ENCODE measurements around the gene LINS1. TPM values are rescaled to one million over a fixed set of nuclear protein-coding genes. Genes with fewer than 3 reads are reported as not detected.

Gene LINS1, protein sequence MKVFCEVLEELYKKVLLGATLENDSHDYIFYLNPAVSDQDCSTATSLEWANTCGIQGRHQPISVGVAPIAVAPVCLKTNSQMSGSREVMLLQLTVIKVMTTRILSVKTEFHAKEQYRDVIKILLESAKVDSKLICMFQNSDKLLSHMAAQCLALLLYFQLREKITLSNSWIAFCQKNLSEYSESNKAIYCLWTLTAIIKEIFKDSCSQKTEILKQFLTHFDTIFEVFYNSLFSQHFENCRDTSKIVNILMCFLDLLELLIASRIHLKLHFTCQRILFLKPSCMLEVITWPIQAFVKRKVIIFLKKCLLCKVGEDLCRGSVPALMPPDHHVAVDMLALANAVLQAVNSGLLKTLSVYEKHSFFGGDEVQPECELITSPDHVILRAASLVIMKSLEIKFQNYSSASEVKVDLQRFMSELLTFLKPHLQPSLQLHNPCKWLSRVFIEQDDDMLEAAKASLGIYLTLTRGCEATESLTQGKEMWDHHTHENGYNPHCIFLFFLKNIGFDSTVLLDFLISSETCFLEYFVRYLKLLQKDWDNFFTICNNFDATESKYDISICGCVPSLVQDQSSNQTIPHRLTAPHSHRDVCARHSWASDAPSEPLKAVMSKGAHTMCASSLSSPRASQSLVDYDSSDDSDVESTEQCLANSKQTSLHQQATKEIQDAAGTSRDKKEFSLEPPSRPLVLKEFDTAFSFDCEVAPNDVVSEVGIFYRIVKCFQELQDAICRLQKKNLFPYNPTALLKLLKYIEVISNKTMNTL
- total RNA-seq: 63.6 and 69.8 TPM in 2 replicates

- intact Hi-C loops (cut with micrococcal nuclease): loop anchor here (1.0 to 5.0 kb wide), 9 partner anchors 29 to 1351 kb away; partner anchors contain the start of genes LRRC28 and SELENOS
Observed at GRCh38 chr15:100602064-100602822, at the start of gene LINS1, which contains the start of gene ASB7. Gene LINS1, minus strand, starts transcription at chr15:100602184. Its CDS starts 21,342 bp downstream, at chr15:100580842. Gene ASB7, plus strand, starts transcription at chr15:100602589. Its CDS starts 9,628 bp downstream, at chr15:100612217.

GRCh38 chr15:100651253-100651652 is 49.3 kb upstream of the LINS1 start:
- intact Hi-C loops (cut with micrococcal nuclease): no loop called here

DNA sequence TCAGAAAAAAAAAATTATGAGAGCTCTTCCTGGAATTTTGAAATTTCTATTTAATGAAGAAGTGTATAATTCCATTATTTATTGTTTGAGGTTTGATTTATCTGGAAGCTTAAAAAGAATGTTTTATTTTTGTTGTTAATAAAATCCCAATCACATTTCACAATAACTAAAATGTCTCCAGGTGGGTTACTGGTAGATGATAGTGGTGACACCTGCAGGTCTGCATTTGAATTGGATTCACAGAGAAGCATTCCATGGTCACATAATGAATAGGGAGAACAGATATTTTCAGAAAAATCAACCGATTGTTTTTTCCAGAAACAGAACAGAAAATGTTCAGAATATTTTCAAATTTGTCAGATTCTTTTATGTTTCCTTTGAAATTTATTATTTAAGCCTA is 48.7 kb upstream of the LINS1 start:
- intact Hi-C loops (cut with micrococcal nuclease): no loop called here

DNA sequence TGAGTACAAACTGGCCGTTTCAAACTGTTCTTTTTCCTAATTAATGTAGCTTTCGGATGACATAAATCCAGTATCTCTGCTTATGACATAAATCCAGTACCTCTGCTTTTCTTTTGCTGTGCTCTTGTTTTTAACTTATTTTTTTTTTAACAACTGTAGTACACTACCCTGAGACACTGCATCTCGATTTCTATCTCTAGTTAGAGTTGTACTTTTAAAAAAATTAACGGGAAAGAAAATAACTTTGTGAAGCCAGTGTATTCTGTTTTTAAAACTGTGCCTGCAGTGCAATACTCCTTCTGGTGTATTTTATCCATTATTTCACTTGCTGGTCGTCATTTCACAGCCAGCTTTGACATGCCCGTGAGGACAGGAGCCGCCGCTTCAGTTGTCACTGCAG is 47.0 kb upstream of the LINS1 start:
- intact Hi-C loops (cut with micrococcal nuclease): no loop called here

DNA sequence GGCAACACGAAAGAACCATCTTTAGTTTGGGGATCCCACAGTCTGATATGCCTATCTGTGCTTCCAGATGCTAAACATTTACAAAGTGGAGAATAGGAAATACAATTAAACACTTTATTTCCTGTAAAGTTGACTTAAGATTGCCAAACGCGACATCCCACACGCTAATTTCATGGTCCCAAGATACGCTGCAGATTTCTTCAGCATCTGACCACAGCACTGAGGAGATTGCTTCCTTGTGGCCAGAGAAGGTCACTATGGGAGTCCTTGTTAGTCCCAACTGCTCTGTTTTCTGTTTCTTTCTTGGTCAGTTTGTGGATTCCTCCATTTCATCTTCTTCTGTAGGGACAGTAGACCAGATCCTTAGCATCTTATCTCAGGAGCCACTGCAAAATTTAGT is 43.7 kb upstream of the LINS1 start:
- intact Hi-C loops (cut with micrococcal nuclease): no loop called here

DNA sequence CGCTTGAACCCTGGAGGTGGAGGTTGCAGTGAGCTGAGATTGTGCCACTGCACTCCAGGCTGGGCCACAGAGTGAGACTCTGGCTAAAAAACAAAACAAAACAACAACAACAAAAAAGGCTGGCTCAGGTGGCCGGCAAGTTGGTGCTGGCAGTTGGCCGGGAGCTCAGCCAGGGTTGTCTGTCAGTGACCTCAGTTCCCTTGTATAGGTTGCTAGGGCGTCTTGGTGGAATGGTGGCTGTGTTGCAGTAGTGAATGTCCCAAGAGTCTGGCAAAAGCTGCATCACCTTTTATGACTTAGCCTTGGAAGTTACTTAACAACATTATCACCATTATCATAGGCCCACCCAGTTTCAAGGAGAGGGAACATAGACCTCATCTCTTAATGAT is 41.0 kb upstream of the LINS1 start:
- intact Hi-C loops (cut with micrococcal nuclease): no loop called here

- intact Hi-C loops (cut with micrococcal nuclease): no loop called here
Observed at GRCh38 chr15:100642213-100642949, 40.4 kb upstream of the LINS1 start.

DNA sequence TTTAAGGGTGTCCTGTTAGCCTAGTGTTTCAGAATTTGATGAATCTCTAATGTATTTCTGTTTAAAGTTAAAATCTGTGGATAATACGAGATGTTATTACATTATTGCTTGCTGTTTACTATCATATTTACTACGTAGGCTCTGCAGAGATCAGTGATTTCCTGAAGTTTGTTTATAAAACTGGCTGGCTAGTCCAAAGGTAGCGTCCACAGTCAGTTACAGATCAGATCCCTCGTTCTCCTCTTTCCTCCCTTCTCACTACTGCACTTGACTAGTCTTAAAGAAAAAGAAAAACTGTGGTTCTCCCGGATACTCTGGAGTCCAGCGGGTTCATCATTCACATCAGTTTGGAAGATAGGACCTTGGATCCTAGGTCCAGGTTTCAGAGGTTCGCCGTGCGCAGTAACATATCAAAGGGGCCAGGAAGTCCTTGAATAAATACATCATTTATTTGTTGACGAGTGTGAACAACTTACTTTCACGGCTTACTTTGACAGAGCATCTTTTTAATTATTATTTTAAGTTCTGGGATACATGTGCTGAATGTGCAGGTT is 36.3 kb upstream of the LINS1 start:
- intact Hi-C loops (cut with micrococcal nuclease): no loop called here

- intact Hi-C loops (cut with micrococcal nuclease): no loop called here
Observed at GRCh38 chr15:100635406-100636071, 33.6 kb upstream of the LINS1 start.

DNA sequence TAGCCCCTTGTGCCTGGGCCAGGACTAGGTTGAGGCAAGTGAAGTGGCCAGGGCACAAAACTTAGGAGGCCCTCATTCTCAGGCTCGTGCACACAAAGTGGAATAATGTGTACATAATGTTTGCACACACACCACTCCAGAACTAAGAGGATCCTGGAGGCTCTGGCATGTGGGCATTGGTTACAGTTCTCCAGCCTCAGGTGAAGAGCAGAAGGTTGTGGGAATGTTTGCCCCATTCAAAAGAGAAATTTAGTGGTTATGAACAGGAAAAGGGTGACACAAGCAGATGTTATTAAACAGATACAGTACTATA is 31.7 kb upstream of the LINS1 start:
- intact Hi-C loops (cut with micrococcal nuclease): no loop called here

DNA sequence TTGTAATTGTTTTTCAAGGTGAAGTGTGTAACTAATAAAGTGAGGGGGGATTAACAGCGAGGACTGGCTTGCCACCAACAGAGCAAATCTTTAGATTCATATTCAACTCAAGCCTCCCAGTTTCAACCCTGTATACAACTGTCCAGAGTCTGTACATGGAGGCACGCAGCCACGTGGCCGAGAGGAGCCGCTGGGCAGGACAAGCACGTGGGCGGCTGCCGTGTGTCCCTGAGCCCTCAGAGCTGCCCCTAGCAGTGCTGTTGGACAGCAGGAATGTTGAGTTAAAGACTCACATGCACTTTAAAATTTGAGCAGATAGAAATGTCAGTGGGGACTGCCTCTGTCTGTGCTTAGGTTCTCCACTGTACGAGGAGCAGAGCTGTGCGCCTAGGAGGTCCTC is 29.8 kb upstream of the LINS1 start:
- intact Hi-C loops (cut with micrococcal nuclease): no loop called here

GRCh38 chr15:100628746-100629145 is 26.8 kb upstream of the LINS1 start:
- intact Hi-C loops (cut with micrococcal nuclease): loop anchor here (1.0 to 5.0 kb wide), 3 partner anchors 245 to 380 kb away; partner anchors contain the start of gene LRRK1

DNA sequence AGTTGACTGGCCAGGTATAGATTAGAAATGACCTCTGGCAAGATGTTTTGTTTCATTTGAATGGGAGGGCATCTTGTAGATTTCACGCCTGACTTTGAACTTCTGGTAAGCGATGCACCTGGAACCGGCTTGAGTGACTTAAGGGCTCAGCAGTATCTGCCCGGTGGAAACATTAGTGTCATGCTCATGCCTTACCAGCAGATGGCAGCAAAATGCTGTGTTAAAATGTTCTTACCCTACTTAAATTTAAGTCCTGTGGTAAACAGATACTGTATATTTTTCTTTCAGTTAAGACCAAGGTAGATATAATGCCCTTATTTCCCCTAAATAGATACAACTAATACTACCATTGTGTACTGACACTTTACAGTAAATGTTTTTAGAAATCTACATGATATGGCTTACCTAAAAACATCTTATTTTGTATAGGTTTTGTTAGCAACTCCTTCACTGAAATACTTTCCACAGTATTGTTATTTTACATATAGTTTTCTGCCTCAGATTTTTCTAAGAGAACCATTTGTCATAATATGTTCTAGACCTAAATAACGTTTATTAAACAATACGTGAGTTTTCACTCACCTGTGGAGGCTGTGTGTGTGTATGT is 25.9 kb upstream of the LINS1 start:
- intact Hi-C loops (cut with micrococcal nuclease): loop anchor here (1.0 to 5.0 kb wide), 3 partner anchors 245 to 380 kb away; partner anchors contain the start of gene LRRK1

DNA sequence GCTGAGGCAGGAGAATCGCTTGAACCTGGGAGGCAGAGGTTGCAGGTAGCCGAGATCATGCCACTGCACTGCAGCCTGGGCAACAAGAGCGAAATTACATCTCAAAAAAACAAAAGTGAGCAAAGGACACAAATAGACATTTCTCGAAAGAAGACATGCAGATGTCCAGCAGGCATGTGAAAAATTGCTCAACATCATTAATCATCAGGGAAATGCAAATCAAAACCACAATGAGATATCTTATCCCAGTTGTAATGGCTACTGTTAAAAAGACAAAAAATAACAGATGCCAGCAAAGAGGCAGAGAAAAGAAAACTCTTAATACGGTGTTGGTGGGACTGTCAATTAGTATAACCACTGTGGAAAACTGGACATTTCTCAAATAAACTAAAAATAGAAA is 21.3 kb upstream of the LINS1 start:
- intact Hi-C loops (cut with micrococcal nuclease): no loop called here

- intact Hi-C loops (cut with micrococcal nuclease): no loop called here
Observed at GRCh38 chr15:100616700-100617099, 14.7 kb upstream of the LINS1 start.

GRCh38 chr15:100615801-100616200 is 13.8 kb upstream of the LINS1 start:
- intact Hi-C loops (cut with micrococcal nuclease): no loop called here

DNA sequence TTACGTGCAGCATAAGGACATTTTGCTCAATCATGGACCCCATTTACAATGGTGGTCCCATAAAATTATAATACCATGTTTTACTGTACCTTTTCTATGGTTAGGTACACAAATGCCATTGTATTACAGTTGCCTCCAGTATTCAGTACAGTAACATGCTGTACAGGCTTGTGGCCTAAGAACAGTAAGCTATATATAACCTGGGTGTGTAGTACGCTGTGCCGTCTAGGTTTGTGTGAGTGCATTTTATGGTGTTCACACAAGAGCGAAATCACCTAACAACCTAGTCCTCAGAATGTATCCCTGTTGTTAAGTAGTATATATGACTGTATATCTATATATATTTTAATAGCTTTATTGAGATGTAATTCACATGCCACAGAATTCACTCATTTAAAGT is 12.9 kb upstream of the LINS1 start:
- intact Hi-C loops (cut with micrococcal nuclease): no loop called here

GRCh38 chr15:100614336-100614735 is 12.4 kb upstream of the LINS1 start:
- intact Hi-C loops (cut with micrococcal nuclease): no loop called here

GRCh38 chr15:100613208-100613607 is 11.2 kb upstream of the LINS1 start:
- intact Hi-C loops (cut with micrococcal nuclease): no loop called here

GRCh38 chr15:100612539-100612938 is 10.6 kb upstream of the LINS1 start:
- intact Hi-C loops (cut with micrococcal nuclease): no loop called here
